GM10847 (cell line): ENCODE results near the gene DUSP18.

Experiments used
- POLR2A ChIP-seq: IDR thresholded peaks from 2 replicates; pipeline ENCODE4 v1.6.1; 2011; ENCODE audit not compliant: insufficient read length; ENCODE audit errors: extremely low read depth

Gene DUSP18

GRCh38 chr22:30627471-30627870, 40.2 kb downstream of the DUSP18 start:
- TF ChIP-seq POLR2A: no peak

DNA sequence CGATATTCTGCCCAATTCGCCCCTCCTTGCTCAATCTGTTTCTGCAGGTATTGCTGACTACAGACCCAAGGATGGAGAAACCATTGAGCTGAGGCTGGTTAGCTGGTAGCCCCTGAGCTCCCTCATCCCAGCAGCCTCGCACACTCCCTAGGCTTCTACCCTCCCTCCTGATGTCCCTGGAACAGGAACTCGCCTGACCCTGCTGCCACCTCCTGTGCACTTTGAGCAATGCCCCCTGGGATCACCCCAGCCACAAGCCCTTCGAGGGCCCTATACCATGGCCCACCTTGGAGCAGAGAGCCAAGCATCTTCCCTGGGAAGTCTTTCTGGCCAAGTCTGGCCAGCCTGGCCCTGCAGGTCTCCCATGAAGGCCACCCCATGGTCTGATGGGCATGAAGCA, 41.3 kb downstream of the DUSP18 start:
- no peak for TF ChIP-seq POLR2A

GRCh38 chr22:30617819-30618218, 49.9 kb downstream of the DUSP18 start:
- no peak for TF ChIP-seq POLR2A

- TF ChIP-seq POLR2A: no peak
These were observed 52.1 kb downstream of the DUSP18 start for GRCh38 chr22:30615543-30615954.

DNA sequence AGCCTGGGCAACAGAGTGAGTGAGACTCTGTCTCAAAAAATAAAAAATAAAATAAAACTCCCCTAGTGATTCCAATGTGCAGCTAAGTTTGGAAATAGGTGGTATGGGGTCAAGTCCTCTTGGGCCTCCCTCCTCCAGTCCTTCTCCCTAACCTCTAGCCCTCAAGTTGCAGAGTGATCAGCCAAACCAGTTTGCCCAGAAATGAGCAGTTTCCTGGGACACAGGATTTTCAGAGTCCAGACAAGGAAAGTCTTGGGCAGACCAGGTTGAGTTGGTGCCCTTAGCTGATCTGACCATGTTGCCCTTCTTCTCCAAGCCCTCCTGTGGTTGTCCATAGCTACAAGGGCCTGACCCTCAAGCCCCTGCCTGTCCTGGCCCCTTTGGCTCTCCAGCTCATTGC, 52.8 kb downstream of the DUSP18 start:
- TF ChIP-seq POLR2A: no peak

GRCh38 chr22:30614268-30614667, 53.4 kb downstream of the DUSP18 start:
- no peak for TF ChIP-seq POLR2A

- TF ChIP-seq POLR2A: no peak
These were observed 54.9 kb downstream of the DUSP18 start for GRCh38 chr22:30612789-30613188.
